ENCODE data around the gene SLC9A8. TPM values are rescaled to one million over a fixed set of nuclear protein-coding genes. Genes with fewer than 3 reads are reported as not detected.

SLC9A8 gene
- total and polyA plus RNA-seq, 12 donors, result 12.4 to 23.3 (median 17.5) TPM

DNA sequence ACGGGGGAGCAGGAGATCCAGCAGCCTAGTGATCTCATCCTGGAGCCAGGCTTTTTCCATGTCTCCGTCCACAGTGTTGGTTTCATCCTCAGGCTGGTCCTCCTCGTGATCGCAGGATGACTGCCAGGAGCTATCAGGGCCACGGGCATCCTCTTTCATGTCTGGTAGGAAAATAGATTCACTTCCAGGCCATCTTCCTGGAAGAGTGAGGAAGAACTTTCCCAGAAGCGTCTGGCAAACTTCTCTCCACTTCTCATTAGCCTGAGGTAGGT is 15.3 kb upstream of the SLC9A8 start:
- 73 to 86% (median 77%) methylated on average over 5 to 6 of the region's 6 CpGs for WGBS, 4 donors
- Histone ChIP-seq H3K4me3 (no peak overlapping the region), H3K9me3 (replicated peaks in 1 of 3) (no peaks in the 10 kb centered on the region), H3K27me3 (no peaks in the 10 kb centered on the region), H3K36me3 (replicated peaks in 1 of 2) (no peaks in the 10 kb centered on the region), H3K4me1 (replicated peaks in 1 of 2) (peaks cover 11 to 19% of the 10 kb centered on the region in 2 donors), H3K27ac (no peak overlapping the region)
- intact Hi-C loops (cut with DNase I), result no loop called here
- DNase-seq, result no peak
- TF ChIP-seq, protein P1, sequence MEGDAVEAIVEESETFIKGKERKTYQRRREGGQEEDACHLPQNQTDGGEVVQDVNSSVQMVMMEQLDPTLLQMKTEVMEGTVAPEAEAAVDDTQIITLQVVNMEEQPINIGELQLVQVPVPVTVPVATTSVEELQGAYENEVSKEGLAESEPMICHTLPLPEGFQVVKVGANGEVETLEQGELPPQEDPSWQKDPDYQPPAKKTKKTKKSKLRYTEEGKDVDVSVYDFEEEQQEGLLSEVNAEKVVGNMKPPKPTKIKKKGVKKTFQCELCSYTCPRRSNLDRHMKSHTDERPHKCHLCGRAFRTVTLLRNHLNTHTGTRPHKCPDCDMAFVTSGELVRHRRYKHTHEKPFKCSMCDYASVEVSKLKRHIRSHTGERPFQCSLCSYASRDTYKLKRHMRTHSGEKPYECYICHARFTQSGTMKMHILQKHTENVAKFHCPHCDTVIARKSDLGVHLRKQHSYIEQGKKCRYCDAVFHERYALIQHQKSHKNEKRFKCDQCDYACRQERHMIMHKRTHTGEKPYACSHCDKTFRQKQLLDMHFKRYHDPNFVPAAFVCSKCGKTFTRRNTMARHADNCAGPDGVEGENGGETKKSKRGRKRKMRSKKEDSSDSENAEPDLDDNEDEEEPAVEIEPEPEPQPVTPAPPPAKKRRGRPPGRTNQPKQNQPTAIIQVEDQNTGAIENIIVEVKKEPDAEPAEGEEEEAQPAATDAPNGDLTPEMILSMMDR (IDR thresholded peaks at IDR 0.05), result no peak
- TF ChIP-seq POLR2A (IDR thresholded peaks at IDR 0.05), result no peak

DNA sequence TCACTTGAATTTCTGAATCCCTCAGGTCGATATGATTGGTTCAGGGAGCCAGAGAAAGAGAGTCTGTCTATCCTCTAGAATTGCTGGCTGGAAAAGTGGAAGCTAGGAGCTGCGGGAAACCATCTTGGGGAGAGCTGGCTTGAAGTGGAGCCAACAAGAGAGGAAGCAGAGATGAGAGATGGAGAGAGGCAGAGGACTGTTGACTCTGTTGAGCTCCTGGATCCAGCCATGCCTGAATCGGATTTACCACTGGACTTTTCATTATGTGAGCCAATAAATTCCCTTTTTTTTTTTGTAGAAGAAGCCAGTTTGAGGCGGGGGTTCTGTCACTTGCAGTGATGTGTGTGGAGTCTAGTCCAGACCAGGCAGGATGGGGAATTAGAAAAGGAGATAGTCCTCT is 13.9 kb upstream of the SLC9A8 start:
- H3K4me3 ChIP-seq, result no peak overlapping the region
- TF ChIP-seq, protein P1 (IDR thresholded peaks at IDR 0.05), result no peak
- no peak for TF ChIP-seq POLR2A (IDR thresholded peaks at IDR 0.05)
- H3K36me3 ChIP-seq (replicated peaks in 1 of 2), result no peaks in the 10 kb centered on the region
- H3K4me1 ChIP-seq (replicated peaks in 1 of 2), result peaks cover 11 to 15% of the 10 kb centered on the region in 2 donors
- intact Hi-C loops (cut with DNase I), result no loop called here
- 84 to 92% (median 89%) methylated on average over 4 of the region's 4 CpGs for WGBS, 4 donors
- H3K27ac ChIP-seq, result no peak overlapping the region
- DNase-seq, result no peak
- H3K9me3 ChIP-seq (replicated peaks in 1 of 3), result no peaks in the 10 kb centered on the region
- no peaks in the 10 kb centered on the region for H3K27me3 ChIP-seq

DNA sequence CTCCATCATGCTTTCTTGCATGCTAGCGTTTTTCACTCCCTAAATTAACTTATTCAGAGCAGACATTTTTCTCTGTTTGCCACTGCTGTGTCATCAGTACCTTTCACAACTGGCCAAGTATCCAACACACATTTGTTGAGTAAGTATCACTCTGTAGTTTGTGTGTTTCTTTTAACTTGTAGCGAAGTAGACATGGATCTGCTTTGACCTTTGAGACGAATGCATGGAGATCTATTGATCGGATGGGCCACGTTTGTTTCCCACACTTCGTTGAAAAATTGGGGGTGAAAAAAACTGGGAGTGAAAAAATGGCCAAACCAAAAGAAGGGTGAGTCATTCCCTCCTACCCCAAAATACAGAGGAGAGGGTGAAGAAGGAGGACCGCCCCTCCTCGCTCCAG is 12.9 kb upstream of the SLC9A8 start:
- Histone ChIP-seq H3K27ac (no peak overlapping the region), H3K4me3 (no peak overlapping the region), H3K9me3 (replicated peaks in 1 of 3) (no peaks in the 10 kb centered on the region), H3K4me1 (replicated peaks in 1 of 2) (peaks cover 5 to 6% of the 10 kb centered on the region in 2 donors), H3K36me3 (replicated peaks in 1 of 2) (no peaks in the 10 kb centered on the region), H3K27me3 (no peaks in the 10 kb centered on the region)
- intact Hi-C loops (cut with DNase I), result no loop called here
- DNase-seq, result no peak
- no peak for TF ChIP-seq POLR2A (IDR thresholded peaks at IDR 0.05)
- TF ChIP-seq, protein P1 (IDR thresholded peaks at IDR 0.05), result no peak
- 87 to 92% (median 90%) methylated on average over 8 of the region's 8 CpGs for WGBS, 4 donors

DNA sequence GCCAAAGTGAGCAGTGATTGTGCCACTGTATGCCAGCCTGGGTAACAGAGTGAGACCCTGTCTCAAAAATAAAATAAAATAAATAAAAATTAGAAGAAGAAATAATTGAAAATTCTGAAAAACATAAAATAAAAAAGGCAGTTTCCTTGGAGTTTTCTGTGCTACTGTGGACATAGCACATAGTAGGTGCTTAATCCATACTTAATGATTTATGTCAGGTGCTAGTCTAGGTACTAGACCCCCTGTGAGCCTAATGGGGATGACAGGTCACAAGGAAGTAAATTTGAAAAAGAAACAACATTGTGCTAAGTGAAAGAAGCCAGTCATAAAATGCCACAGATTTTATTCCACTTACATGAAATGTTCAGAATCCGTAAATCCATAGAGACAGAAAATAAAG is 9.2 kb upstream of the SLC9A8 start:
- TF ChIP-seq POLR2A (IDR thresholded peaks at IDR 0.05), result no peak
- TF ChIP-seq, protein P1 (IDR thresholded peaks at IDR 0.05), result no peak
- H3K4me3 ChIP-seq, result no peak overlapping the region
- H3K9me3 ChIP-seq (replicated peaks in 1 of 3), result no peaks in the 10 kb centered on the region
- DNase-seq, result no peak
- intact Hi-C loops (cut with DNase I), result no loop called here
- H3K27me3 ChIP-seq, result no peaks in the 10 kb centered on the region
- H3K4me1 ChIP-seq (replicated peaks in 1 of 2), result peaks cover 0 to 7% of the 10 kb centered on the region in 2 donors
- H3K36me3 ChIP-seq (replicated peaks in 1 of 2), result no peaks in the 10 kb centered on the region
- no peak overlapping the region for H3K27ac ChIP-seq
- 70 to 97% (median 85%) methylated on average over 1 of the region's 1 CpG for WGBS, 4 donors

All from adrenal gland (tissue), 12 donors.